K562 (cell line): ENCODE measurements around the gene GPR162. TPM values are rescaled to one million over a fixed set of nuclear protein-coding genes. Genes with fewer than 3 reads are reported as not detected.

Experiments used
- ATF3 ChIP-seq, 2 experiments: fragments of 450-650 bp in 1 of 2; sonication (generic) in 1 of 2; formaldehyde crosslinking in 1 of 2; IDR thresholded peaks in 1 of 2; conservative IDR thresholded peaks in 1 of 2; 2 replicates each; pipeline versions ENCODE4 v1.6.1 to v1.8.1; 2016 to 2023; ENCODE audit warnings: mild to moderate bottlenecking in 2 of 2, moderate library complexity in 2 of 2, inconsistent platforms in 1 of 2, missing genetic modification reagents in 1 of 2
- C11orf30 ChIP-seq: fragments of 450-650 bp; IDR thresholded peaks from 2 replicates; pipeline ENCODE4 v1.6.1; 2016; ENCODE audit warnings: low read depth, mild to moderate bottlenecking
- ELF4 ChIP-seq: fragments of 450-650 bp; formaldehyde crosslinking; IDR thresholded peaks from 2 replicates; pipeline ENCODE4 v1.4.0; 2022; ENCODE audit warnings: missing genetic modification characterization
- FOXP1 ChIP-seq: sonication (generic); formaldehyde crosslinking; IDR thresholded peaks from 2 replicates; pipeline ENCODE4 v1.8.0; 2022; ENCODE audit warnings: mild to moderate bottlenecking, missing genetic modification reagents
- KDM4B ChIP-seq, 2 experiments: fragments of 450-650 bp in 1 of 2; sonication (generic) in 1 of 2; IDR thresholded peaks; 2 replicates each; pipeline ENCODE4 v1.6.1; 2016 to 2017; ENCODE audit warnings: borderline replicate concordance in 2 of 2, antibody characterized with exemption in 1 of 2, low read depth in 1 of 2, mild to moderate bottlenecking in 1 of 2
- MAFK ChIP-seq: IDR thresholded peaks from 2 replicates; pipeline ENCODE4 v1.6.1; 2011; ENCODE audit warnings: low read length, improper control_type of control experiment
- PHF21A ChIP-seq: fragments of 450-650 bp; IDR thresholded peaks from 2 replicates; pipeline ENCODE4 v1.6.1; 2017; ENCODE audit warnings: low read depth, borderline replicate concordance
- PTTG1 ChIP-seq: fragments of 450-650 bp; IDR thresholded peaks from 2 replicates; pipeline ENCODE4 v1.6.1; 2016; ENCODE audit warnings: low read depth, mild to moderate bottlenecking, missing genetic modification characterization, missing compliant biosample characterization
- RBM39 ChIP-seq: fragments of 200-400 bp; formaldehyde crosslinking; optimal IDR thresholded peaks from 2 replicates; pipeline ENCODE3; 2018; ENCODE audit warnings: low read depth, low read length
- SIRT6 ChIP-seq: IDR thresholded peaks from one replicate; pipeline ENCODE4 v1.6.1; 2012; ENCODE audit warnings: low read depth, mild to moderate bottlenecking, control low read depth, inconsistent platforms, low read length, moderate library complexity
- SMAD1 ChIP-seq: fragments of 150-350 bp; IDR thresholded peaks from 2 replicates; pipeline ENCODE4 v1.6.1; 2014; ENCODE audit warnings: low read length, low read depth; ENCODE audit not compliant: partially characterized antibody
- TEAD4 ChIP-seq, 2 experiments: sonication (generic) in 1 of 2; formaldehyde crosslinking in 1 of 2; IDR thresholded peaks; 2 replicates each; pipeline versions ENCODE4 v1.6.1 to v1.8.0; 2012 to 2022; ENCODE audit warnings: borderline replicate concordance in 1 of 2, inconsistent platforms in 1 of 2, low read length in 1 of 2, mild to moderate bottlenecking in 1 of 2, missing genetic modification reagents in 1 of 2
- polyA plus RNA-seq, 8 experiments: library from polyadenylated mRNA; depleted of rRNA in 4 of 8; stranded (reverse) in 5 of 8; unstranded in 3 of 8; fragments of >200 nt; fragmentation: Nextera tagmentation in 2 of 8; fragmentation: Illumina TruSeq in 1 of 8; extraction: Ambion mirVana in 2 of 8; extraction: Trizol in 1 of 8; gene quantifications; 2 replicates each; pipeline versions ENCODE4 v1.2.1 to v1.2.3, GENCODE V29; 2011 to 2014; ENCODE audit warnings: inconsistent platforms in 1 of 8, missing spikeins in 1 of 8
- total RNA-seq, 7 experiments: library from RNA; depleted of rRNA in 6 of 7; stranded (reverse); fragments of >200 nt in 6 of 7; fragmentation: Illumina TruSeq in 2 of 7; extraction: Trizol in 2 of 7; gene quantifications; 2 replicates each; pipeline versions ENCODE4 v1.2.1 to v1.2.3, GENCODE V29; 2011 to 2021; ENCODE audit warnings: low replicate concordance in 1 of 7
- TF ChIP-seq, protein P1 (sequence below): sonication (generic); formaldehyde crosslinking; IDR thresholded peaks from 2 replicates; pipeline ENCODE4 v1.8.0; 2022; ENCODE audit warnings: mild to moderate bottlenecking, missing genetic modification reagents

Gene GPR162
- total and polyA plus RNA-seq, 9 of the 15 experiments (the other 6 are each of a cell fraction or from before 2014, with no cell fraction given), result 0.65 to 1.8 (median 1.1) TPM; not detected in 2

- TF ChIP-seq ATF3 (IDR thresholded peaks at IDR 0.05), result no peak
- no peak for TF ChIP-seq ATF3 (CRISPR knock-in tag; conservative IDR thresholded peaks at IDR 0.05)
- no peak for TF ChIP-seq SIRT6
- TF ChIP-seq RBM39, result no peak
- TF ChIP-seq C11orf30, result no peak
- TF ChIP-seq TEAD4 (IDR thresholded peaks at IDR 0.05; ENCODE audit: low read length), result peak; percentile 76
- no peak for TF ChIP-seq TEAD4 (CRISPR knock-in tag; IDR thresholded peaks at IDR 0.05; ENCODE audit: borderline replicate concordance)
- no peak for TF ChIP-seq PTTG1 (tag)
- TF ChIP-seq, protein P1, sequence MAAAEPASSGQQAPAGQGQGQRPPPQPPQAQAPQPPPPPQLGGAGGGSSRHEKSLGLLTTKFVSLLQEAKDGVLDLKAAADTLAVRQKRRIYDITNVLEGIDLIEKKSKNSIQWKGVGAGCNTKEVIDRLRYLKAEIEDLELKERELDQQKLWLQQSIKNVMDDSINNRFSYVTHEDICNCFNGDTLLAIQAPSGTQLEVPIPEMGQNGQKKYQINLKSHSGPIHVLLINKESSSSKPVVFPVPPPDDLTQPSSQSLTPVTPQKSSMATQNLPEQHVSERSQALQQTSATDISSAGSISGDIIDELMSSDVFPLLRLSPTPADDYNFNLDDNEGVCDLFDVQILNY (CRISPR knock-in tag), result no peak
- TF ChIP-seq ELF4 (CRISPR knock-in tag), result no peak
- TF ChIP-seq MAFK, result no peak
- TF ChIP-seq PHF21A, result 0 out of 2 replicates have a peak, but pooled peaks have one; percentile 22
- 0 out of 4 replicates have a peak, but pooled peaks of 1 of the 2 experiments have one; percentile 11 for TF ChIP-seq KDM4B (IDR thresholded peaks at IDR 0.05; ENCODE audit: borderline replicate concordance in 2 of 2, low read depth in 1 of 2)
- TF ChIP-seq FOXP1 (CRISPR knock-in tag), result 0 out of 2 replicates have a peak, but pooled peaks have one; percentile 5
- no peak for TF ChIP-seq SMAD1
Observed at GRCh38 chr12:6828781-6829535, 7.3 kb downstream of the GPR162 start (continued).
